WTC11 (cell line): ENCODE data around the gene NBAS. TPM values are rescaled to one million over a fixed set of nuclear protein-coding genes. Genes with fewer than 3 reads are reported as not detected.

Experiments
- ATAC-seq: fragments of 200-7000 bp; cut with Tn5 transposase; 2 replicates; pipeline ENCODE4 v1.10.0; 2021; ENCODE audit warnings: mild to moderate bottlenecking, moderate library complexity
- CTCF ChIA-PET: fragments of 300-600 bp; sonication (Branson Sonifier 250); formaldehyde crosslinking; loops from one replicate; lab custom pipeline; 2021; ENCODE audit warnings: antibody characterized with exemption; lab: Charles Lee
- POLR2A ChIA-PET: fragments of 350-600 bp; sonication (Branson Sonifier 250); formaldehyde crosslinking; loops from one replicate; lab custom pipeline; 2021; ENCODE audit warnings: antibody characterized with exemption; lab: Charles Lee
- DNase-seq: peaks from one replicate; pipeline ENCODE4 v3.0.0; 2021; ENCODE audit warnings: low spot score
- H3K27ac Mint-ChIP-seq: 2 replicates; pipeline ENCODE4 v1.8.0; 2021; ENCODE audit warnings: mixed read lengths
- H3K27me3 Mint-ChIP-seq: 2 replicates; pipeline ENCODE4 v1.8.0; 2021; ENCODE audit warnings: low read depth, mild to moderate bottlenecking, moderate library complexity, mixed read lengths
- H3K36me3 Mint-ChIP-seq: 2 replicates; pipeline ENCODE4 v1.8.0; 2021; ENCODE audit warnings: mixed read lengths
- H3K4me1 Mint-ChIP-seq: 2 replicates; pipeline ENCODE4 v1.8.0; 2022; ENCODE audit warnings: mixed read lengths
- H3K4me3 Mint-ChIP-seq: 2 replicates; pipeline ENCODE4 v1.8.0; 2021; ENCODE audit warnings: mild to moderate bottlenecking, moderate library complexity, mixed read lengths
- H3K9me3 Mint-ChIP-seq: 2 replicates; pipeline ENCODE4 v1.8.0; 2021; ENCODE audit warnings: mixed read lengths
- AR ChIP-seq: fragments of 250-450 bp; sonication (Bioruptor Pico); IDR thresholded peaks from 2 replicates; pipeline ENCODE4 v1.9.0; 2021; ENCODE audit warnings: mild to moderate bottlenecking
- CBFB ChIP-seq: sonication (generic); formaldehyde crosslinking; IDR thresholded peaks from 2 replicates; pipeline ENCODE4 v1.8.1; 2022; ENCODE audit warnings: mild to moderate bottlenecking, low read depth, missing genetic modification reagents
- E2F4 ChIP-seq: sonication (generic); formaldehyde crosslinking; IDR thresholded peaks from 2 replicates; pipeline ENCODE4 v1.8.1; 2022; ENCODE audit warnings: low read depth, mild to moderate bottlenecking, moderate library complexity, missing genetic modification reagents, borderline replicate concordance
- ELF4 ChIP-seq: sonication (generic); formaldehyde crosslinking; IDR thresholded peaks from 2 replicates; pipeline ENCODE4 v1.8.1; 2022; ENCODE audit warnings: low read depth, mild to moderate bottlenecking, moderate library complexity, missing genetic modification reagents
- ESRRA ChIP-seq: sonication (generic); formaldehyde crosslinking; IDR thresholded peaks from 2 replicates; pipeline ENCODE4 v1.8.1; 2022; ENCODE audit warnings: mild to moderate bottlenecking, missing genetic modification reagents, borderline replicate concordance
- FOXP4 ChIP-seq: sonication (generic); formaldehyde crosslinking; IDR thresholded peaks from 2 replicates; pipeline ENCODE4 v1.8.0; 2022; ENCODE audit warnings: mild to moderate bottlenecking, missing genetic modification reagents
- GRHL2 ChIP-seq: fragments of 250-450 bp; sonication (Bioruptor Pico); IDR thresholded peaks from 2 replicates; pipeline ENCODE4 v1.8.0; 2022; ENCODE audit warnings: mild to moderate bottlenecking, moderate library complexity; ENCODE audit not compliant: insufficient replicate concordance, severe bottlenecking
- GTF2I ChIP-seq: fragments of 250-450 bp; sonication (Bioruptor Pico); conservative IDR thresholded peaks from 2 replicates; pipeline ENCODE4 v1.4.0; 2021; ENCODE audit warnings: mild to moderate bottlenecking
- HMGXB4 ChIP-seq: sonication (generic); formaldehyde crosslinking; IDR thresholded peaks from 2 replicates; pipeline ENCODE4 v1.8.1; 2023; ENCODE audit warnings: mild to moderate bottlenecking, moderate library complexity, missing genetic modification reagents
- IRF2 ChIP-seq: sonication (generic); formaldehyde crosslinking; IDR thresholded peaks from 2 replicates; pipeline ENCODE4 v1.8.0; 2022; ENCODE audit warnings: low read depth, missing genetic modification reagents, borderline replicate concordance
- MAX ChIP-seq: sonication (generic); formaldehyde crosslinking; IDR thresholded peaks from 2 replicates; pipeline ENCODE4 v1.8.0; 2022; ENCODE audit warnings: mild to moderate bottlenecking, missing genetic modification reagents
- MYBL2 ChIP-seq: sonication (generic); formaldehyde crosslinking; IDR thresholded peaks from 2 replicates; pipeline ENCODE4 v1.8.1; 2023; ENCODE audit warnings: mild to moderate bottlenecking, moderate library complexity, missing genetic modification reagents
- NR1H2 ChIP-seq: sonication (generic); formaldehyde crosslinking; IDR thresholded peaks from 2 replicates; pipeline ENCODE4 v1.9.0; 2021; ENCODE audit warnings: mild to moderate bottlenecking, moderate library complexity, missing genetic modification reagents
- NR2C2 ChIP-seq: sonication (generic); formaldehyde crosslinking; IDR thresholded peaks from 2 replicates; pipeline ENCODE4 v1.8.0; 2022; ENCODE audit warnings: mild to moderate bottlenecking, missing genetic modification reagents
- NR3C1 ChIP-seq: sonication (generic); formaldehyde crosslinking; conservative IDR thresholded peaks from 2 replicates; pipeline ENCODE4 v1.8.1; 2023; ENCODE audit warnings: low read depth, mild to moderate bottlenecking, missing genetic modification reagents
- SOX15 ChIP-seq: fragments of 250-450 bp; sonication (Bioruptor Pico); IDR thresholded peaks from 2 replicates; pipeline ENCODE4 v1.9.0; 2021; ENCODE audit warnings: mild to moderate bottlenecking
- ZBTB21 ChIP-seq: sonication (generic); formaldehyde crosslinking; IDR thresholded peaks from 2 replicates; pipeline ENCODE4 v1.8.1; 2023; ENCODE audit warnings: mild to moderate bottlenecking, missing genetic modification reagents, borderline replicate concordance
- ZNF219 ChIP-seq: sonication (generic); formaldehyde crosslinking; IDR thresholded peaks from 2 replicates; pipeline ENCODE4 v1.8.0; 2023; ENCODE audit warnings: missing genetic modification reagents, mild to moderate bottlenecking, borderline replicate concordance
- ZSCAN18 ChIP-seq: fragments of 250-450 bp; sonication (Bioruptor Pico); IDR thresholded peaks from 2 replicates; pipeline ENCODE4 v2.1.2; 2022; ENCODE audit warnings: mild to moderate bottlenecking, moderate library complexity
- total RNA-seq: library from RNA; stranded (reverse); gene quantifications from 3 replicates; pipeline ENCODE4 v1.2.3, GENCODE V29; 2021

NBAS gene
- total RNA-seq, 1 experiment from 2014 or later = 32.3 TPM

- ATAC-seq (no peak), DNase-seq (no peak)
- Mint-ChIP-seq H3K4me1 (peaks cover 10% of the 10 kb centered on the region), H3K9me3 (no peaks in the 10 kb centered on the region), H3K27me3 (peaks cover 6% of the 10 kb centered on the region), H3K36me3 (no peaks in the 10 kb centered on the region), H3K27ac (no peak overlapping the region), H3K4me3 (no peak overlapping the region)
- TF ChIP-seq IRF2 (no peak), ELF4 (CRISPR knock-in tag) (no peak), FOXP4 (CRISPR knock-in tag) (no peak), GTF2I (CRISPR knock-in tag) (no peak), MAX (CRISPR knock-in tag) (no peak), ZNF219 (no peak), NR2C2 (CRISPR knock-in tag) (no peak), GRHL2 (CRISPR knock-in tag) (no peak), ESRRA (CRISPR knock-in tag) (no peak), ZBTB21 (CRISPR knock-in tag) (no peak), NR3C1 (CRISPR knock-in tag) (no peak), E2F4 (CRISPR knock-in tag) (no peak), HMGXB4 (CRISPR knock-in tag) (no peak), NR1H2 (CRISPR knock-in tag) (no peak), ZSCAN18 (no peak)
- POLR2A ChIA-PET = no interaction called here
- CTCF ChIA-PET = interaction anchor here (1.0 to 1.1 kb wide), 2 partner anchors 11 kb away, joined by 5 to 7 read pairs; no protein-coding TSS in a partner anchor
These were observed 5.0 kb upstream of the NBAS start for GRCh38 chr2:15565994-15566671.

- no peak for DNase-seq
- ChIA-PET CTCF (interaction anchor here (1.0 kb wide), 1 partner anchor 12 kb away, joined by 5 read pairs; no protein-coding TSS in a partner anchor), POLR2A (no interaction called here)
- Mint-ChIP-seq H3K9me3 (no peaks in the 10 kb centered on the region), H3K27ac (no peak overlapping the region), H3K36me3 (no peaks in the 10 kb centered on the region), H3K4me1 (peaks cover 11% of the 10 kb centered on the region), H3K4me3 (no peak overlapping the region), H3K27me3 (peaks cover 6% of the 10 kb centered on the region)
- no peak for TF ChIP-seq MYBL2 (CRISPR knock-in tag)
- no peak for TF ChIP-seq SOX15 (CRISPR knock-in tag)
- no peak for TF ChIP-seq NR2C2 (CRISPR knock-in tag)
- no peak for TF ChIP-seq CBFB (CRISPR knock-in tag)
- TF ChIP-seq AR (CRISPR knock-in tag) = no peak
- no peak for ATAC-seq
These were observed 4.3 kb upstream of the NBAS start for GRCh38 chr2:15565392-15565791.
